A673 (cell line): Measurements from ENCODE around the gene ADAM19.

Experiments used
- CTCF ChIP-seq: fragments of 300-800, 200-600 bp; sonication (generic); conservative IDR thresholded peaks from 2 replicates; pipeline ENCODE4 v1.5.1; 2017; ENCODE audit warnings: low read depth, mild to moderate bottlenecking, antibody characterized with exemption, low read length, moderate library complexity, mixed read lengths
- EZH2 ChIP-seq: fragments of 200-600 bp; sonication (generic); IDR thresholded peaks from 2 replicates; pipeline ENCODE4 v1.6.1; 2017; ENCODE audit warnings: borderline replicate concordance, low read depth, mild to moderate bottlenecking, mixed read lengths, antibody characterized with exemption, low read length; ENCODE audit not compliant: poor library complexity, severe bottlenecking

GRCh38 chr5:157449011-157449723 is 126.4 kb downstream of the ADAM19 start:
- TF ChIP-seq CTCF (no peak), EZH2 (no peak)
